Hepatocyte (in vitro differentiated cells): ENCODE results near the gene ATP1A1.

ENCODE experiments used
- CTCF ChIP-seq: fragments of 200-600 bp; sonication (generic); IDR thresholded peaks from 2 replicates; pipeline ENCODE4 v1.5.1; 2016; ENCODE audit warnings: antibody characterized with exemption, mild to moderate bottlenecking; ENCODE audit not compliant: poor library complexity
- EZH2 ChIP-seq: fragments of 200-600 bp; sonication (generic); IDR thresholded peaks from 2 replicates; pipeline ENCODE4 v1.6.1; 2016; ENCODE audit warnings: antibody characterized with exemption, mild to moderate bottlenecking, borderline replicate concordance

- TF ChIP-seq CTCF (no peak), EZH2 (no peak)
Measured at GRCh38 chr1:116353155-116353554, 19.9 kb upstream of the ATP1A1 start.
